Duodenal mucosa (tissue), 2 donors: ENCODE results near the gene PLOD2.
"Not testable (repeated sequence)": the region's sequence is repeated elsewhere in the genome, so short reads cannot be mapped to it uniquely, and the experiment has no call there.

Experiments used
- H3K27ac ChIP-seq: one replicate; pipeline ENCODE4 v1.7.0; 2013; ENCODE audit warnings: low read depth, low read length
- H3K27me3 ChIP-seq, 2 donors: one replicate each; pipeline ENCODE4 v1.7.0; 2013; ENCODE audit warnings: low read length in 2 of 2, control low read depth in 1 of 2; ENCODE audit not compliant: insufficient read depth in 2 of 2, control insufficient read depth in 1 of 2
- H3K36me3 ChIP-seq, 2 donors: one replicate each; pipeline ENCODE4 v1.7.0; 2013; ENCODE audit warnings: low read length in 2 of 2, control low read depth in 1 of 2; ENCODE audit not compliant: insufficient read depth in 2 of 2, control insufficient read depth in 1 of 2
- H3K4me1 ChIP-seq, 2 donors: one replicate each; pipeline ENCODE4 v1.7.0; 2013; ENCODE audit warnings: low read length in 2 of 2, control low read depth in 1 of 2; ENCODE audit not compliant: insufficient read depth in 2 of 2, control insufficient read depth in 1 of 2
- H3K4me3 ChIP-seq, 2 donors: one replicate each; pipeline ENCODE4 v1.7.0; 2013; ENCODE audit warnings: low read length in 2 of 2, low read depth in 1 of 2
- H3K9ac ChIP-seq, 2 donors: one replicate each; pipeline ENCODE4 v1.7.0; 2013; ENCODE audit warnings: low read length in 2 of 2, low read depth in 1 of 2
- H3K9me3 ChIP-seq, 2 donors: one replicate each; pipeline ENCODE4 v1.7.0; 2013; ENCODE audit warnings: low read length in 2 of 2, control low read depth in 1 of 2; ENCODE audit not compliant: control insufficient read depth in 1 of 2

PLOD2 gene

DNA sequence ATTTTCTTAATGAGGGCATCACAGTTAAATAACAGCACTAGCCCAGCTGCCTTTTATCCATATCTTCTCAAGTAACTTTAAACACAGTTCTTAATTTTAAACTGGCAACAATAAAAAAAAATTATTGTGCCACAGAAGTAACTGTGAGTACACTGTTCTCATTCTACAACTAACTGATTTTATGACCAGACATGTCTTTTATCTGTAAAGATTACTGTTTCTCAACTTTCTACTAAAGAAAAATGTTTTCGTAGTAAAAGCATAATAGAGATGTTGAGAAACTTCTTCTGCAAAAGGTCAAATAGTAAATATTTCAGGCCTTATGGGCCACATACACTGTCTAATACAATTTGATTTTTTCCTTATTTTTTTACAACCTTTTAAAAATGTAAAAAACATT, 32.0 kb downstream of the PLOD2 start:
- H3K4me3 ChIP-seq = no peak overlapping the region
- no peaks in the 10 kb centered on the region for H3K4me1 ChIP-seq
- no peak overlapping the region for H3K9ac ChIP-seq
- no peak overlapping the region for H3K27ac ChIP-seq
- H3K36me3 ChIP-seq = no peaks in the 10 kb centered on the region
- no peaks in the 10 kb centered on the region for H3K27me3 ChIP-seq
- H3K9me3 ChIP-seq = no peaks in the 10 kb centered on the region

DNA sequence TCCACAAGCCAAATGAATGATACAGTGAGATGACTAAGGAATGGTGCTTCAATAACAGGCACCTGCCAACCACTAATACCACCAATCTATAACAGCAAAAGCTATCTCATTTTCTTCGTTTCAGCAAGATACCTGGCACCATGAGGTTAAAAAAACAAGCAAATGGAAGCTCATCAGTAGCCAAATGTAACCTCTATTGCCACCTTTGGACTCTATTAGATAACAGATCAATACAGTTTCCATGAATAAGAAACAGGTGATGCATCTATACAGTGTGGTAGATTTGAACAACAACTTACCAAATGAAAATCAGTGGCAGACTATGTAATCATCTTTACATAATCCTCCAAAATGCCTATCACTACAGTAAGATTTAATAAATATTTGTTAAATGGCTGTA, 32.8 kb downstream of the PLOD2 start:
- Histone ChIP-seq H3K9me3 (no peaks in the 10 kb centered on the region), H3K27ac (no peak overlapping the region), H3K4me1 (no peaks in the 10 kb centered on the region), H3K36me3 (no peaks in the 10 kb centered on the region), H3K4me3 (no peak overlapping the region), H3K9ac (no peak overlapping the region), H3K27me3 (no peaks in the 10 kb centered on the region)

DNA sequence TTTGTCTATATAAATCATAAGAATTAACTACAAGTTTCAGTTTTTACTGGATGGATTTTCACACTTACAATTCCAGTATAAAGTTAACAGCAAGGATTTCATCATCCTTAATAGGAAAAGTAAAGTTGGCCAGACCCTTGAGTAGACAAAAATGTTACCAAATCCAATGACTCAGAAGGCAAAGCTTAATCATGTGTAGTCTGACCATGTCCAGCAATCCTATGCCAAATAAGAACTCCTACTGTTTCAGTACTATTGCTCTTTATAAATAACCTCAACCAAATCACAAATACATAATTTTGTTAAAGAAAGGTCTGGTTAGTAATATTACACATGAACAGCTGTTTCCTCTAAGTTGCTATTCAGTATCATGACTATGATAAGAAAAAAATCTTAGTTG, 35.0 kb downstream of the PLOD2 start:
- no peaks in the 10 kb centered on the region for H3K36me3 ChIP-seq
- no peak overlapping the region for H3K9ac ChIP-seq
- H3K4me1 ChIP-seq = no peaks in the 10 kb centered on the region

DNA sequence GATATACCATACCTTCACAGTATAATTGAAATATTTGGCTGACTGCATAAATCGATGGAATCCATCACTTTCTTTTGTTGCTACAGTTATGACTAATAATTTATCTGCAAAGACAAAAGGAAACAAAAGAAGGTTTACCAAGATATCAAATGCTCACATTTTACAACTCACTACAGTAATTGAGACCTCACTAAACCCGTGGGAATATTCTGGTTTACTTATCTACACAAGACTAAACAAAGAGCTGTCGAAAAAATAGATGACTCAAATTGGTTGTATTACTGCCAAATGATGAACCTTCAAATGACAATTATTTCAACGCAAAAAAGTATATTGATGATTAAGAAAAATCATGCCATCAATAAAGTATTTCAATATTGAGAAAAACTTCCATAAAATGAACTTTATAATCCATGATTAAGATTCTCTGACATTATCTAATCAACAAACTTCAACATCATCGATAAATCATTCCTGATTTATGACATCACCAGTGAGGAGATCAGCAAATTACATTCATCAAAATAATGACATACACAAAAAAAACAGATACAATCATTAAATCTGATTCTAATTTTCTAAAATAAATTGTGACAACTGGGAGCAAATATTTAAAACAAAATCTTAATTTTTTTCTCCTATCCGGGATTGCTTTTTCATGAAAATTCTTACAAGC, 36.7 kb downstream of the PLOD2 start:
- H3K9me3 ChIP-seq = no peaks in the 10 kb centered on the region
- H3K4me3 ChIP-seq = no peak overlapping the region
- H3K36me3 ChIP-seq = no peaks in the 10 kb centered on the region
- no peaks in the 10 kb centered on the region for H3K27me3 ChIP-seq
- no peak overlapping the region for H3K9ac ChIP-seq
- no peaks in the 10 kb centered on the region for H3K4me1 ChIP-seq
- H3K27ac ChIP-seq = no peak overlapping the region

More for the DNA sequence above, 35.0 kb downstream of the PLOD2 start:
- no peak overlapping the region for H3K4me3 ChIP-seq
- H3K9me3 ChIP-seq = no peaks in the 10 kb centered on the region
- H3K27ac ChIP-seq = no peak overlapping the region
- no peaks in the 10 kb centered on the region for H3K27me3 ChIP-seq

DNA sequence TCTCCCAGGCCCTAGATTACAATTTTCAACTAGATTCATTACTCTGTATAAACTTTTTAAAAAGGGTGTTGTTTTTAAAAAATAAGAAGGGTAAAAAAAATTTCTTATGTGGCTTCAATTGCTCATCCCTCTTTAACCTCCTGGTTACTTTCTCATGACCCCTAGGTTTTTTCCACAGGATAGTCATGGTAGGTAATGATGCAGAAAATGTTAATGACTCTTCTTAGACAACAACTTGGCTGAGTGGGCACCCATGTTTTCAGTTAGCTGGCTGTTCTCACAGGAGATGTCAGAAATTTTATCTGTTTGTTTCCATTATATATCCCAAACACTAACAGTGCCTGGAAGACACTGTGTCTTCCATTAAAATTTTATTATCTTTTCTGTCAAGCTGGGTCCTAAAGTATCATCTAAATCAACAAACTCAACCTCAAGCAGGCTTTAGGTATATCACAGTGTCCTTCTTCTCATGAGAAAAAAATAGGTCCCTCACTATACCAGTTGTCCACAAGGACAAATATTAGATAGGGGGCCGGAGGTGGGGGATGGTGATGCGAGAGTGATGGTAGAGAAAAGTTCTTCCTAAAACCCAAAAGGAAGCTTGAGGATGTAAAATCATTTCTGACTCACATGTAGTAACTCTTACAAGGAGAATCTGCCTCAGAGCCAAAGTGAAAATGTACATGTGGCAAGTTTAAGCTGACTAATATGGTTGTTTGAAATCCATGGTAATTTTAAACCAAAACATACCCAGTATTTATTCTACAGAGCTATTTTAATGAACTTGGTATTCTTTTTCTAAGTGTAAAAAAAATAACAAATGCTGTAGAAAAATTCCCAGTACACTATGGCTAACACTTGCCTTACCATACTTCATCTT, 43.3 kb downstream of the PLOD2 start:
- peaks cover 0 to 5% of the 10 kb centered on the region in 2 donors for H3K9me3 ChIP-seq
- no peak overlapping the region for H3K27ac ChIP-seq
- no peaks in the 10 kb centered on the region for H3K27me3 ChIP-seq
- H3K36me3 ChIP-seq = peaks cover 0 to 4% of the 10 kb centered on the region in 2 donors
- no peak overlapping the region for H3K4me3 ChIP-seq
- no peaks in the 10 kb centered on the region for H3K4me1 ChIP-seq
- H3K9ac ChIP-seq = no peak overlapping the region

DNA sequence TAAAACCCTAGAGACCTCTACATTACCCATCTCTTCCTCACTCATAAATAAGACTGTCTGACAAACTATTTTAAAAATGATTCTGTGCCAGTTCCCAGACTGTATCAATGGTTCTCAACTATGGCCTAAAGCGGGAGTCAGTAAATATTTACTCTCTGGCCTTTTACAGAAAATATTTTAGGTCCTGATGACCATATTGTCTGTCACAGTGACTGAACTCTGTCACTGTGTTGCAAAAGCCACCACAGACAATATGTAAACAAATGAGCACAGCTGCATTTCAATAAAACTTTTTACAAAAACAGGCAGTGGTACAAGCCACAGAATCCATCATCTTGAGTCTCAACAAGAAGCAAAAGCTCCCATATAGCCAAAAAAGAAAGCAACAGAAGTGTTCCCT, 45.4 kb downstream of the PLOD2 start:
- H3K4me1 ChIP-seq = no peaks in the 10 kb centered on the region
- H3K4me3 ChIP-seq = no peak overlapping the region
- H3K36me3 ChIP-seq = peaks cover 0 to 4% of the 10 kb centered on the region in 2 donors
- H3K27me3 ChIP-seq = no peaks in the 10 kb centered on the region
- no peak overlapping the region for H3K27ac ChIP-seq
- H3K9ac ChIP-seq = no peak overlapping the region
- H3K9me3 ChIP-seq = peaks cover 0 to 5% of the 10 kb centered on the region in 2 donors

DNA sequence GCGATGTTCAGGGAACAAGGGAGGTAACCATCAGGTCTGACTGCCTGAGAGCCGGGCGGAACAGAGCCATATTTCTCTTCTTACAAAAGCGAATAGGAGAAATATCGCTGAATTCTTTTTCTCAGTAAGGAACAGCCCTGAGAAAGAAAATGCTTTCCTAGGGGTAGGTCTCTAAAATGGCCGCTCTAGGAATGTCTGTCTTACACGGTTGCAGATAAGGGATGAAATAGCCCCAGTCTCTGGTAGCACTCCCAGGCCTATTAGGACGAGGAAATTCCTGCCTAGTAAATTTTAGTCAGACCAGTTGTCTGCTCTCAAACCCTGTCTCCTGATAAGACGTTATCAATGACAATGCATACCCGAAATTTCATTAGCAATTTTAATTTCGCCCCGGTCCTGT, 47.2 kb downstream of the PLOD2 start:
- H3K4me1 ChIP-seq, H3K27ac ChIP-seq, H3K9ac ChIP-seq, H3K4me3 ChIP-seq, H3K9me3 ChIP-seq, H3K27me3 ChIP-seq, H3K36me3 ChIP-seq: not testable (repeated sequence)

DNA sequence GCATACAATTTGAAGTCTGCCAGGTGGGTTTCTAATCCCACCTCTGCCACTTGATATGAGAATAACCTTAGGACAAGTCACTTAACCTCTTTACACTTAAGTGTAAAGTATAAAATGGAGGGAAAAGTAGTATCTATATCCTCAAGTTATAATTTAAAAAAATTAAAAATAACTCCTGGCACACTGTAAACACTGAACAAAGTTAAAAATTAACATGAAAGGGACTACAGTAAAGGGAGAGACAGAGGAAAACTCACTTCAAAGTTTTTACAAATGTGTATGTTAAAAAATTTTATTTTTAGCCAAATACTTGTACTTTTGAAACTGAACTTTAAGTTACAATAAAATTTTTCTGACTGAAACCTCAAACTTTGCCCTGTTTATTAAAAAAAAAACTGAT, 49.6 kb downstream of the PLOD2 start:
- Histone ChIP-seq H3K36me3 (no peaks in the 10 kb centered on the region), H3K27ac (no peak overlapping the region), H3K4me1 (peaks cover 3 to 4% of the 10 kb centered on the region in 2 donors)

DNA sequence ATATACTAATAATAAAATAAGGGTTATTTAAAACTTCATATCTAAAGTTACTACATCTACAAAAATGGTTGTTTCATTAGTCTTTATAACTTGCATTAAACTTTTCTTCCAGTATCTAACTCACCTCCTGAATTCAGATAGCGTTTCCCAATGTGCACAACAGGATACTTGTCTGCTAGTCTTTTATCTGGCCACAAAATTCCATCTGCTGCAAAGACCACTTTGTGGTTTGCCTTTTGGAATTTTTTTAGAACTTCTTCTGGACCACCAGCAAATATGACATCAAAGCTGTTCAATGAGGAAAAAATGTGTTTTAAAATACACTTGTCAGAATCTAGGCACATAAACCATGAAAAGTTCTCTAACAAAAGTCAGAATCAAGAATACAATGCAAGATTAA, 50.8 kb downstream of the PLOD2 start:
- Histone ChIP-seq H3K9me3 (peaks cover 0 to 5% of the 10 kb centered on the region in 2 donors), H3K27me3 (no peaks in the 10 kb centered on the region), H3K36me3 (no peaks in the 10 kb centered on the region), H3K4me1 (peaks cover 3 to 4% of the 10 kb centered on the region in 2 donors), H3K4me3 (no peak overlapping the region), H3K9ac (no peak overlapping the region), H3K27ac (no peak overlapping the region)

More for the DNA sequence above, 49.6 kb downstream of the PLOD2 start:
- Histone ChIP-seq H3K27me3 (no peaks in the 10 kb centered on the region), H3K9me3 (peaks cover 0 to 5% of the 10 kb centered on the region in 2 donors), H3K4me3 (no peak overlapping the region), H3K9ac (no peak overlapping the region)

DNA sequence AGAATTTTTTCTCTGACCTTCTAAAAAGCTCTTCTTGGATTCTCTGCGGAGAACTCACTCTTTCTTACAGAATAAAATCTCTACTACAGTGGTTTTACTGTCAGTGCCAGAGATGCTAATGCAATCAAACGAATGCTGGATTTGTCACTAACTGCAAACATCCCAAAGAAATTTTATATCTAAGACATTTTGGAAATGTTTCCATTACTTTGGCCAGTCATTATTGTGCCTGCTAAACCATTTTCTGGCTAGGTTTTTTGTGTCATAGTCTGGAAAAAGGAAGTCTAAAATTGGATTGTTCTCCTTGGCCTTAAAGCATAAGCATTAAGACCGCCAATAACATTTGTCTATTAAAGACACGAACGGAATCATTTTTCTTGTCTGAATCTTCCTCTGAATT, 54.0 kb downstream of the PLOD2 start:
- Histone ChIP-seq H3K27me3 (no peaks in the 10 kb centered on the region), H3K9ac (no peak overlapping the region), H3K4me3 (no peak overlapping the region), H3K9me3 (no peaks in the 10 kb centered on the region), H3K36me3 (peaks cover 0 to 5% of the 10 kb centered on the region in 2 donors), H3K27ac (no peak overlapping the region), H3K4me1 (peaks cover 3 to 4% of the 10 kb centered on the region in 2 donors)
